Activated naive CD8-positive, alpha-beta T cell (primary cell): ENCODE measurements around the gene TFF3.

Source experiments
- H3K27ac Mint-ChIP-seq: one replicate; pipeline ENCODE4 v1.8.0; 2021; ENCODE audit warnings: mixed read lengths
- H3K27me3 Mint-ChIP-seq: one replicate; pipeline ENCODE4 v1.8.0; 2021; ENCODE audit warnings: mixed read lengths
- H3K36me3 Mint-ChIP-seq: one replicate; pipeline ENCODE4 v1.8.0; 2021; ENCODE audit warnings: mixed read lengths
- H3K4me1 Mint-ChIP-seq: one replicate; pipeline ENCODE4 v1.8.0; 2021; ENCODE audit warnings: low read depth, mixed read lengths
- H3K4me3 Mint-ChIP-seq: one replicate; pipeline ENCODE4 v1.8.0; 2021; ENCODE audit warnings: mild to moderate bottlenecking, mixed read lengths
- H3K9me3 Mint-ChIP-seq: one replicate; pipeline ENCODE4 v1.8.0; 2021; ENCODE audit warnings: low read depth, mixed read lengths

The TFF3 gene

GRCh38 chr21:42306366-42307035 is 8.7 kb downstream of the TFF3 start:
- Mint-ChIP-seq H3K27ac (no peak overlapping the region), H3K36me3 (no peaks in the 10 kb centered on the region), H3K4me1 (peaks cover 17% of the 10 kb centered on the region), H3K27me3 (no peaks in the 10 kb centered on the region), H3K4me3 (no peak overlapping the region), H3K9me3 (no peaks in the 10 kb centered on the region)

- H3K4me1 Mint-ChIP-seq = peaks cover 17% of the 10 kb centered on the region
- H3K27ac Mint-ChIP-seq = no peak overlapping the region
- no peaks in the 10 kb centered on the region for H3K9me3 Mint-ChIP-seq
- no peaks in the 10 kb centered on the region for H3K27me3 Mint-ChIP-seq
- no peaks in the 10 kb centered on the region for H3K36me3 Mint-ChIP-seq
- H3K4me3 Mint-ChIP-seq = no peak overlapping the region
These were observed 9.5 kb downstream of the TFF3 start for GRCh38 chr21:42305707-42306147.

- H3K36me3 Mint-ChIP-seq = no peaks in the 10 kb centered on the region
- H3K9me3 Mint-ChIP-seq = no peaks in the 10 kb centered on the region
- H3K27me3 Mint-ChIP-seq = no peaks in the 10 kb centered on the region
- H3K4me1 Mint-ChIP-seq = peaks cover 22% of the 10 kb centered on the region
- H3K4me3 Mint-ChIP-seq = no peak overlapping the region
- no peak overlapping the region for H3K27ac Mint-ChIP-seq
These were observed 10.4 kb downstream of the TFF3 start for GRCh38 chr21:42304556-42305454.

GRCh38 chr21:42303443-42303842 is 11.8 kb downstream of the TFF3 start:
- Mint-ChIP-seq H3K27ac (no peak overlapping the region), H3K36me3 (no peaks in the 10 kb centered on the region), H3K27me3 (no peaks in the 10 kb centered on the region), H3K4me3 (no peak overlapping the region), H3K4me1 (peaks cover 27% of the 10 kb centered on the region), H3K9me3 (no peaks in the 10 kb centered on the region)

GRCh38 chr21:42302794-42303193 is 12.4 kb downstream of the TFF3 start:
- Mint-ChIP-seq H3K27me3 (no peaks in the 10 kb centered on the region), H3K9me3 (no peaks in the 10 kb centered on the region), H3K4me3 (no peak overlapping the region), H3K4me1 (peaks cover 27% of the 10 kb centered on the region), H3K36me3 (no peaks in the 10 kb centered on the region), H3K27ac (no peak overlapping the region)

- H3K4me1 Mint-ChIP-seq = peaks cover 26% of the 10 kb centered on the region
- no peak overlapping the region for H3K4me3 Mint-ChIP-seq
- H3K27me3 Mint-ChIP-seq = no peaks in the 10 kb centered on the region
- no peaks in the 10 kb centered on the region for H3K9me3 Mint-ChIP-seq
- no peaks in the 10 kb centered on the region for H3K36me3 Mint-ChIP-seq
- no peak overlapping the region for H3K27ac Mint-ChIP-seq
These were observed 13.0 kb downstream of the TFF3 start for GRCh38 chr21:42302076-42302650.

- Mint-ChIP-seq H3K4me1 (peaks cover 19% of the 10 kb centered on the region), H3K27ac (no peak overlapping the region), H3K4me3 (no peak overlapping the region), H3K27me3 (no peaks in the 10 kb centered on the region), H3K9me3 (no peaks in the 10 kb centered on the region), H3K36me3 (no peaks in the 10 kb centered on the region)
These were observed 13.7 kb downstream of the TFF3 start for GRCh38 chr21:42301371-42302075.

GRCh38 chr21:42300956-42301355 is 14.3 kb downstream of the TFF3 start:
- Mint-ChIP-seq H3K27me3 (no peaks in the 10 kb centered on the region), H3K4me1 (peaks cover 18% of the 10 kb centered on the region), H3K27ac (no peak overlapping the region), H3K4me3 (no peak overlapping the region), H3K9me3 (no peaks in the 10 kb centered on the region), H3K36me3 (no peaks in the 10 kb centered on the region)

GRCh38 chr21:42300045-42300583 is 15.1 kb downstream of the TFF3 start:
- Mint-ChIP-seq H3K4me1 (peaks cover 18% of the 10 kb centered on the region), H3K9me3 (no peaks in the 10 kb centered on the region), H3K27ac (no peak overlapping the region), H3K36me3 (no peaks in the 10 kb centered on the region), H3K4me3 (no peak overlapping the region), H3K27me3 (no peaks in the 10 kb centered on the region)

GRCh38 chr21:42299324-42300044 is 15.7 kb downstream of the TFF3 start:
- Mint-ChIP-seq H3K4me1 (peaks cover 18% of the 10 kb centered on the region), H3K27ac (no peak overlapping the region), H3K4me3 (no peak overlapping the region), H3K36me3 (no peaks in the 10 kb centered on the region), H3K27me3 (no peaks in the 10 kb centered on the region), H3K9me3 (no peaks in the 10 kb centered on the region)

GRCh38 chr21:42298657-42299056 is 16.6 kb downstream of the TFF3 start:
- Mint-ChIP-seq H3K9me3 (no peaks in the 10 kb centered on the region), H3K36me3 (no peaks in the 10 kb centered on the region), H3K27ac (no peak overlapping the region), H3K27me3 (no peaks in the 10 kb centered on the region), H3K4me3 (no peak overlapping the region), H3K4me1 (peaks cover 18% of the 10 kb centered on the region)

- H3K27ac Mint-ChIP-seq = no peak overlapping the region
- H3K4me1 Mint-ChIP-seq = peaks cover 18% of the 10 kb centered on the region
- H3K4me3 Mint-ChIP-seq = no peak overlapping the region
- no peaks in the 10 kb centered on the region for H3K27me3 Mint-ChIP-seq
- H3K9me3 Mint-ChIP-seq = no peaks in the 10 kb centered on the region
- H3K36me3 Mint-ChIP-seq = no peaks in the 10 kb centered on the region
These were observed 17.0 kb downstream of the TFF3 start for GRCh38 chr21:42298237-42298636.

- H3K36me3 Mint-ChIP-seq = no peaks in the 10 kb centered on the region
- H3K27me3 Mint-ChIP-seq = no peaks in the 10 kb centered on the region
- peaks cover 18% of the 10 kb centered on the region for H3K4me1 Mint-ChIP-seq
- no peaks in the 10 kb centered on the region for H3K9me3 Mint-ChIP-seq
- no peak overlapping the region for H3K27ac Mint-ChIP-seq
- no peak overlapping the region for H3K4me3 Mint-ChIP-seq
These were observed 17.8 kb downstream of the TFF3 start for GRCh38 chr21:42297377-42297776.

GRCh38 chr21:42296501-42296900 is 18.7 kb downstream of the TFF3 start:
- Mint-ChIP-seq H3K27ac (no peak overlapping the region), H3K9me3 (no peaks in the 10 kb centered on the region), H3K27me3 (no peaks in the 10 kb centered on the region), H3K4me3 (no peak overlapping the region), H3K36me3 (no peaks in the 10 kb centered on the region), H3K4me1 (peaks cover 18% of the 10 kb centered on the region)
